GM12873 (cell line): ENCODE results near the gene PHRF1.

ENCODE experiments used
- TF ChIP-seq, protein P1 (sequence below): IDR thresholded peaks from 2 replicates; pipeline ENCODE4 v1.5.1; 2012; ENCODE audit warnings: low read depth, mild to moderate bottlenecking, moderate library complexity, low read length, control low read depth; ENCODE audit not compliant: insufficient read depth; ENCODE audit errors: missing control alignments

PHRF1 gene

DNA sequence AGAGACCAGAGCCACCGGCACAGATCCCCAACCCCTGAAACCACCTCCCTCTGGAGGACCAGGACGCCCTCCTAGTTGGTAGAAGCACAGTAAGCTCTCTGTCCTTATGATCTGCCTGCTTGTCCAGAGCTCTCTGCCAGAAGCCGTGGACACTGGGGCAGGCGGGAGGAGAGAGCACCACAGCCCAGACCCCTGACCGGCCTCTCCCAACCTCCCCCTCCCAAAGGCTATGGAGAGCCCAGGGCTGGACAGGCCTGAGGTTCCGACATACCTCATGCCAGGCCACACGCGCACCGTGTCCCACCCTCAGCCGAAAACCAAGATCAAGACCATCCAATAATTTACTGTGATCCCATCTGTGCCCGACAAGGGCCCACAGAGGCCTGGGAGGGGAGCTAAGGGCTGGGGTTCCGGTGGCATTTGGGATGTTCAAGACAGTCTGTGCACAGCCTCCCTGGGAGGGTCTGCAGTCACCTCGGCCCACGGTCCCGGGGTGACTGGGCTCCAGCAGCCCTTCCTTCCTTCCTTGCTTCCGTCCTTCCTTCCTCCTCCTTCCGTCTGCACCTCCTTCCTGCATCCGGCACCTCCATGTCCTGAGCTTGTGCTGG, 44.2 kb upstream of the PHRF1 start:
- TF ChIP-seq, protein P1, sequence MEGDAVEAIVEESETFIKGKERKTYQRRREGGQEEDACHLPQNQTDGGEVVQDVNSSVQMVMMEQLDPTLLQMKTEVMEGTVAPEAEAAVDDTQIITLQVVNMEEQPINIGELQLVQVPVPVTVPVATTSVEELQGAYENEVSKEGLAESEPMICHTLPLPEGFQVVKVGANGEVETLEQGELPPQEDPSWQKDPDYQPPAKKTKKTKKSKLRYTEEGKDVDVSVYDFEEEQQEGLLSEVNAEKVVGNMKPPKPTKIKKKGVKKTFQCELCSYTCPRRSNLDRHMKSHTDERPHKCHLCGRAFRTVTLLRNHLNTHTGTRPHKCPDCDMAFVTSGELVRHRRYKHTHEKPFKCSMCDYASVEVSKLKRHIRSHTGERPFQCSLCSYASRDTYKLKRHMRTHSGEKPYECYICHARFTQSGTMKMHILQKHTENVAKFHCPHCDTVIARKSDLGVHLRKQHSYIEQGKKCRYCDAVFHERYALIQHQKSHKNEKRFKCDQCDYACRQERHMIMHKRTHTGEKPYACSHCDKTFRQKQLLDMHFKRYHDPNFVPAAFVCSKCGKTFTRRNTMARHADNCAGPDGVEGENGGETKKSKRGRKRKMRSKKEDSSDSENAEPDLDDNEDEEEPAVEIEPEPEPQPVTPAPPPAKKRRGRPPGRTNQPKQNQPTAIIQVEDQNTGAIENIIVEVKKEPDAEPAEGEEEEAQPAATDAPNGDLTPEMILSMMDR = no peak

DNA sequence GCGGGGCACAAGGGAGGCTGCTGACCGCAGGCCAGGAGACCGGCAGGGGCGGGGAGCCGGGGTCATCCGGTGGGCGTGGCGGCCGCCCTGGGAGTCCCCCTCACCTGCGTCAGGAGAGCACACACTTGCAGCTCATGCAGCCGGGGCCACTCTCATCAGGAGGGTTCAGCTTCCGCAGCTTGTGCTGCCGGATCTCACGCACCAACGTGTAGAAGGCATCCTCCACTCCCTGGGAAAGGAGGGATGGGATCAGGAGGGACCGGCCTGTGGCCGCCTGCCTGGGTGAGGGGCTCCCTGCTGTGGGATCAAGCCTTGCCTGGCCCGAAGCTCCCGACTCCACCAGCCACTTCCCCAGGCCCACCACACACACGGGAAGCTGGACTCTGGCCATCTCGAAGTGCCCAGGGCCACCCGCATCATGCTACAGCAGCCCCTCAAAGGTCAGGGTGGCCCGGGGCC, 43.7 kb upstream of the PHRF1 start:
- TF ChIP-seq, protein P1 = no peak

DNA sequence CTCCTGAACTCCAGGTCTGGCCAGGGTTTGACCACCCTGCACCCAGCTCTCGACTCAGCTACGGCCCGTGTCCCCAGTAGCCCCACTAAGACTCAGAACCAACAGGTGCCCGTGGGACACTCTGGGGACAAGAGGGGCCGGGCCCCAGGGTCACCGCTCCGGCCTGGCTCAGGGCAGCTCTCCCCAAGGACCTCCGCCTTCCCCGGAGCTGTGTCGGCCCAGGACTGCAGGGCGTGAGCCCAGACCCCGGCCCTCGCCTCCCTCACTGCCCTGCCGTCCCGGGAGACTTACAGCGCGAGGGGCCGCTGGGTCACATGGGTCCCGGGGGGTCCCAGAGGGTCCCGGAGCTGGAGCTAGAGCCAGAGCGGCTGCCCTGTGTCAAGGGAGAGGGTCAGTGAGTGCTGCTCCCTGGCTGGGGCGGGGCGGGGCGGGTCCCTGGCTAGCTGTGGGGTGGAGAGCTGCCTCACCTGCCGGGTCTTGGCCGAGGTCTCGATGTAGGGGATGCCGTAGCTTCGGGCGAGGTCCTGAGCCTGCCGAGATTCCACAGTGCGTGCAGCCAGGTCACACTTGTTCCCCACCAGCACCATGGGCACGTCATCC, 43.2 kb upstream of the PHRF1 start:
- TF ChIP-seq, protein P1 = no peak

DNA sequence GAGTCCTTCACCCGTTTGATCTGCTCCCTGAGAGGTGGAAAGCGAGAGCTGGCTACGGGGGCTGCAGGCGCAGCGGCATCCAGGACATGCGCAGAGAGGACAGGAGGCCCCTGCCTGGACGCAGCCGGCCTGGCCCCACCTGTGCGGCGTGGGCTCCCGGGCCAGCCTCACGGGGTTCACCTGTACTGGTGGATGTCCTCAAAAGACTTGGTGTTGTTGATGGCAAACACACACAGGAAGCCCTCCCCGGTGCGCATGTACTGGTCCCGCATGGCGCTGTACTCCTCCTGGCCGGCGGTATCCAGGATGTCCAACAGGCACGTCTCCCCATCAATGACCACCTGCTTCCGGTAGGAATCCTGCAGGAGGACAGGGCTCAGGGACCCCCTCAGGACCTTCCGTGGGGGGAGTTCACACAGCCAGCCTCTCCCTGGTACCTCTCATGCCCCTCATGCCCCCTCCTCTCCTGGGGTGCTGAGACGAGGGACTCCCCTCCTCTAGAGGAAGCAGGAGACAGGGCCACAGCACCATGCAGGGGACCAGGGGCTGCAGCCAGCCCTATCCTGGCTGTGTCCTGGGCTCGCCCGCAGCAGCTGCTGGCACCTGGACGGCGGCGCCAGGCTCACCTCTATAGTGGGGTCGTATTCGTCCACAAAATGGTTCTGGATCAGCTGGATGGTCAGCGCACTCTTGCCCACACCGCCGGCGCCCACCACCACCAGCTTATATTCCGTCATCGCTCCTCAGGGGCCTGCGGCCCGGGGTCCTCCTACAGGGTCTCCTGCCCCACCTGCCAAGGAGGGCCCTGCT, 42.5 kb upstream of the PHRF1 start:
- TF ChIP-seq, protein P1 = no peak

- TF ChIP-seq, protein P1 = no peak
Observed at GRCh38 chr11:534396-535209, 41.7 kb upstream of the PHRF1 start.

DNA sequence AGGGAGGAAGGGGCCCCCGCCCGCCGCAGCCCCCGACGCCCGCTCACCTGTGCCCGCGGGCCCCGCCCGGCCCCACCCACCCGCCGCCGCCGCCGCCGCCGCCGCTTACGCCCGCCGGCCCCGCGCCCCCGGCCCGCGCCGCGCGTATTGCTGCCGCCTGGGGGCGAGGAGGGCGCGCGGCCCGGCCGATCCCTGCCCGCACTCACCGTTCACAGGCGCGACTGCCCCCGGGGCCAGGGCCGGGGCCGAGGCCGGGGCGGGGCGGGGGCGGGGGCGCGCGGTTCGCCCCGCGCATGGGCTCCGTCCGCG, 41.1 kb upstream of the PHRF1 start:
- TF ChIP-seq, protein P1 = no peak
